GM21786 (cell line): ENCODE results near the gene SACM1L.

Experiments
- ATAC-seq: cut with Tn5 transposase; IDR thresholded peaks from one replicate; pipeline ENCODE4 v1.9.1; 2021; ENCODE audit not compliant: unreplicated experiment

SACM1L gene

GRCh38 chr3:45765266-45765851, 76.2 kb downstream of the SACM1L start:
- no peak for ATAC-seq

- ATAC-seq, result no peak
Measured at GRCh38 chr3:45765958-45766357, 76.8 kb downstream of the SACM1L start.

- ATAC-seq, result no peak
Measured at GRCh38 chr3:45771166-45771775, 82.1 kb downstream of the SACM1L start.

- ATAC-seq, result no peak
Measured at GRCh38 chr3:45771831-45772230, 82.6 kb downstream of the SACM1L start.

- no peak for ATAC-seq
Measured at GRCh38 chr3:45772341-45773035, 83.3 kb downstream of the SACM1L start.

- ATAC-seq, result no peak
Measured at GRCh38 chr3:45773072-45773471, 83.9 kb downstream of the SACM1L start.

GRCh38 chr3:45773714-45774449, 84.7 kb downstream of the SACM1L start:
- ATAC-seq, result no peak

GRCh38 chr3:45774581-45775521, 85.7 kb downstream of the SACM1L start:
- no peak for ATAC-seq

GRCh38 chr3:45775571-45776300, 86.5 kb downstream of the SACM1L start:
- ATAC-seq, result no peak

- ATAC-seq, result no peak
Measured at GRCh38 chr3:45776301-45776595, 87.1 kb downstream of the SACM1L start.

- ATAC-seq, result no peak
Measured at GRCh38 chr3:45776611-45777010, 87.4 kb downstream of the SACM1L start.

- no peak for ATAC-seq
Measured at GRCh38 chr3:45777111-45777745, 88.0 kb downstream of the SACM1L start.

- no peak for ATAC-seq
Measured at GRCh38 chr3:45777746-45778386, 88.7 kb downstream of the SACM1L start.

- no peak for ATAC-seq
Measured at GRCh38 chr3:45778761-45779201, 89.6 kb downstream of the SACM1L start.

- ATAC-seq, result no peak
Measured at GRCh38 chr3:45779746-45780735, 90.8 kb downstream of the SACM1L start.

- no peak for ATAC-seq
Measured at GRCh38 chr3:45781271-45781670, 92.1 kb downstream of the SACM1L start.

GRCh38 chr3:45781841-45782240, 92.6 kb downstream of the SACM1L start:
- ATAC-seq, result no peak

- no peak for ATAC-seq
Measured at GRCh38 chr3:45782381-45782780, 93.2 kb downstream of the SACM1L start.
